HepG2 (cell line): ENCODE results near the gene KANK3. TPM values are rescaled to one million over a fixed set of nuclear protein-coding genes. Genes with fewer than 3 reads are reported as not detected.
A peak's percentile ranks its signal among the peaks of the same experiment; 100 is the strongest.

Experiments used
- ATF4 ChIP-seq, 2 experiments: fragments of 450-650 bp in 1 of 2; sonication (generic) in 1 of 2; formaldehyde crosslinking; IDR thresholded peaks; 2 replicates each; pipeline versions ENCODE4 v1.5.0 to v1.8.0; 2020 to 2022; ENCODE audit warnings: mild to moderate bottlenecking in 1 of 2, missing genetic modification reagents in 1 of 2
- HDAC2 ChIP-seq: sonication (generic); formaldehyde crosslinking; IDR thresholded peaks from 2 replicates; pipeline ENCODE4 v1.4.0; 2020; ENCODE audit warnings: missing genetic modification reagents
- IRF2 ChIP-seq: IDR thresholded peaks from 2 replicates; pipeline ENCODE4 v1.6.1; 2018; ENCODE audit warnings: missing genetic modification reagents, missing compliant biosample characterization
- JUNB ChIP-seq: sonication (generic); formaldehyde crosslinking; IDR thresholded peaks from 2 replicates; pipeline ENCODE4 v1.8.0; 2022; ENCODE audit warnings: missing genetic modification reagents, mild to moderate bottlenecking, borderline replicate concordance
- KLF11 ChIP-seq: IDR thresholded peaks from 2 replicates; pipeline ENCODE4 v1.6.1; 2016; ENCODE audit warnings: missing compliant biosample characterization
- NFE2L2 ChIP-seq: fragments of 150-350 bp; IDR thresholded peaks from 2 replicates; pipeline ENCODE4 v1.6.1; 2014; ENCODE audit warnings: low read length
- RFXANK ChIP-seq: IDR thresholded peaks from 2 replicates; pipeline ENCODE4 v1.6.1; 2016
- SCMH1 ChIP-seq: sonication (generic); formaldehyde crosslinking; IDR thresholded peaks from 2 replicates; pipeline ENCODE4 v1.9.0; 2021; ENCODE audit warnings: missing genetic modification reagents, mild to moderate bottlenecking, borderline replicate concordance
- SKIL ChIP-seq: sonication (generic); formaldehyde crosslinking; IDR thresholded peaks from 2 replicates; pipeline ENCODE4 v1.8.0; 2022; ENCODE audit warnings: missing genetic modification reagents, mild to moderate bottlenecking, moderate library complexity, borderline replicate concordance
- ZFP36L1 ChIP-seq: sonication (generic); formaldehyde crosslinking; IDR thresholded peaks from 2 replicates; pipeline ENCODE4 v1.8.0; 2022; ENCODE audit warnings: mild to moderate bottlenecking, missing genetic modification reagents, moderate library complexity
- ZNF280B ChIP-seq: sonication (generic); formaldehyde crosslinking; IDR thresholded peaks from 2 replicates; pipeline ENCODE4 v1.5.0; 2020; ENCODE audit warnings: missing genetic modification reagents, mild to moderate bottlenecking, borderline replicate concordance
- ZNF33B ChIP-seq: sonication (generic); formaldehyde crosslinking; IDR thresholded peaks from 2 replicates; pipeline ENCODE4 v1.5.1; 2020; ENCODE audit warnings: mild to moderate bottlenecking, missing genetic modification reagents
- ZNF777 ChIP-seq: sonication (generic); formaldehyde crosslinking; IDR thresholded peaks from 2 replicates; pipeline ENCODE4 v1.4.0; 2020; ENCODE audit warnings: missing genetic modification reagents
- polyA plus RNA-seq, 8 experiments: library from polyadenylated mRNA; depleted of rRNA in 3 of 8; stranded (reverse) in 7 of 8; unstranded in 1 of 8; fragments of >200 nt; fragmentation: Illumina TruSeq in 4 of 8; extraction: Trizol in 4 of 8; gene quantifications; 2 replicates each; pipeline versions ENCODE4 v1.2.1 to v1.2.3, GENCODE V29; 2011 to 2016; ENCODE audit warnings: low read depth in 4 of 8, missing spikeins in 1 of 8, mixed read lengths in 1 of 8; ENCODE audit not compliant: insufficient read depth in 1 of 8
- total RNA-seq, 5 experiments: library from RNA; depleted of rRNA; stranded (reverse); fragments of >200 nt; fragmentation: Illumina TruSeq; extraction: Trizol; gene quantifications; 2 replicates each; pipeline ENCODE4 v1.2.3, GENCODE V29; 2016; ENCODE audit warnings: low read depth in 1 of 5
- TF ChIP-seq, protein P1 (sequence below): sonication (generic); formaldehyde crosslinking; IDR thresholded peaks from 2 replicates; pipeline ENCODE4 v1.5.0; 2020; ENCODE audit warnings: missing genetic modification reagents
- TF ChIP-seq, protein P2 (sequence below): sonication (generic); formaldehyde crosslinking; IDR thresholded peaks from 2 replicates; pipeline ENCODE4 v1.5.1; 2020; ENCODE audit warnings: missing genetic modification reagents, mild to moderate bottlenecking, borderline replicate concordance
- TF ChIP-seq, protein P3 (sequence below): sonication (generic); formaldehyde crosslinking; IDR thresholded peaks from 2 replicates; pipeline ENCODE4 v1.4.0; 2020; ENCODE audit warnings: missing genetic modification reagents

KANK3 gene
- total and polyA plus RNA-seq, 2 of the 13 experiments (the other 11 are each of a cell fraction or from before 2014, with no cell fraction given), result 0.15 to 0.20 TPM

- TF ChIP-seq, protein P1, sequence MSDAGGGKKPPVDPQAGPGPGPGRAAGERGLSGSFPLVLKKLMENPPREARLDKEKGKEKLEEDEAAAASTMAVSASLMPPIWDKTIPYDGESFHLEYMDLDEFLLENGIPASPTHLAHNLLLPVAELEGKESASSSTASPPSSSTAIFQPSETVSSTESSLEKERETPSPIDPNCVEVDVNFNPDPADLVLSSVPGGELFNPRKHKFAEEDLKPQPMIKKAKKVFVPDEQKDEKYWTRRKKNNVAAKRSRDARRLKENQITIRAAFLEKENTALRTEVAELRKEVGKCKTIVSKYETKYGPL (CRISPR knock-in tag), result no peak
- no peak for TF ChIP-seq ZNF33B (CRISPR knock-in tag)
- TF ChIP-seq ZFP36L1 (CRISPR knock-in tag), result peak; percentile 74; the same call in 1 of the 2 replicates
- no peak for TF ChIP-seq NFE2L2
- TF ChIP-seq SKIL, result no peak
- TF ChIP-seq ATF4 (CRISPR knock-in tag; IDR thresholded peaks at IDR 0.05), result no peak
- TF ChIP-seq ZNF777 (CRISPR knock-in tag), result peak; percentile 34; the same call in 1 of the 2 replicates
- TF ChIP-seq JUNB (CRISPR knock-in tag), result no peak
- no peak for TF ChIP-seq IRF2 (CRISPR knock-in tag)
- TF ChIP-seq, protein P2, sequence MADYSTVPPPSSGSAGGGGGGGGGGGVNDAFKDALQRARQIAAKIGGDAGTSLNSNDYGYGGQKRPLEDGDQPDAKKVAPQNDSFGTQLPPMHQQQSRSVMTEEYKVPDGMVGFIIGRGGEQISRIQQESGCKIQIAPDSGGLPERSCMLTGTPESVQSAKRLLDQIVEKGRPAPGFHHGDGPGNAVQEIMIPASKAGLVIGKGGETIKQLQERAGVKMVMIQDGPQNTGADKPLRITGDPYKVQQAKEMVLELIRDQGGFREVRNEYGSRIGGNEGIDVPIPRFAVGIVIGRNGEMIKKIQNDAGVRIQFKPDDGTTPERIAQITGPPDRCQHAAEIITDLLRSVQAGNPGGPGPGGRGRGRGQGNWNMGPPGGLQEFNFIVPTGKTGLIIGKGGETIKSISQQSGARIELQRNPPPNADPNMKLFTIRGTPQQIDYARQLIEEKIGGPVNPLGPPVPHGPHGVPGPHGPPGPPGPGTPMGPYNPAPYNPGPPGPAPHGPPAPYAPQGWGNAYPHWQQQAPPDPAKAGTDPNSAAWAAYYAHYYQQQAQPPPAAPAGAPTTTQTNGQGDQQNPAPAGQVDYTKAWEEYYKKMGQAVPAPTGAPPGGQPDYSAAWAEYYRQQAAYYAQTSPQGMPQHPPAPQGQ, result no peak
- TF ChIP-seq SCMH1, result no peak
- no peak for TF ChIP-seq KLF11 (CRISPR knock-in tag)
- no peak; the same call in 1 of the 2 replicates for TF ChIP-seq HDAC2 (CRISPR knock-in tag)
- TF ChIP-seq, protein P3, sequence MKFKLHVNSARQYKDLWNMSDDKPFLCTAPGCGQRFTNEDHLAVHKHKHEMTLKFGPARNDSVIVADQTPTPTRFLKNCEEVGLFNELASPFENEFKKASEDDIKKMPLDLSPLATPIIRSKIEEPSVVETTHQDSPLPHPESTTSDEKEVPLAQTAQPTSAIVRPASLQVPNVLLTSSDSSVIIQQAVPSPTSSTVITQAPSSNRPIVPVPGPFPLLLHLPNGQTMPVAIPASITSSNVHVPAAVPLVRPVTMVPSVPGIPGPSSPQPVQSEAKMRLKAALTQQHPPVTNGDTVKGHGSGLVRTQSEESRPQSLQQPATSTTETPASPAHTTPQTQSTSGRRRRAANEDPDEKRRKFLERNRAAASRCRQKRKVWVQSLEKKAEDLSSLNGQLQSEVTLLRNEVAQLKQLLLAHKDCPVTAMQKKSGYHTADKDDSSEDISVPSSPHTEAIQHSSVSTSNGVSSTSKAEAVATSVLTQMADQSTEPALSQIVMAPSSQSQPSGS, result peak; percentile 97
- TF ChIP-seq ZNF280B (CRISPR knock-in tag), result no peak
- TF ChIP-seq RFXANK (CRISPR knock-in tag), result no peak
These were observed 47.0 kb upstream of the KANK3 start, which contains the start of gene RAB11B (continued) for GRCh38 chr19:8389891-8390616.
